GM12878 (cell line): ENCODE data around the gene NPIPA3. TPM values are rescaled to one million over a fixed set of nuclear protein-coding genes. Genes with fewer than 3 reads are reported as not detected.
"Not testable (repeated sequence)": the region's sequence is repeated elsewhere in the genome, so short reads cannot be mapped to it uniquely, and the experiment has no call there.

Experiments
- ATAC-seq: fragments of 200-7000 bp; cut with Tn5 transposase; 3 replicates; pipeline ENCODE4 v1.9.1; 2020; ENCODE audit warnings: mild to moderate bottlenecking, moderate library complexity
- BruUV-seq: library from RNA; stranded (reverse); fragments of 400-500 nt; replicated peaks from 2 replicates; lab custom pipeline; 2021; lab: Mats Ljungman, UMichigan
- CTCF ChIA-PET: fragments of 300-600 bp; sonication (Branson Sonifier 250); formaldehyde crosslinking; extraction: SDS; loops from one replicate; lab custom pipeline; 2021; ENCODE audit warnings: inconsistent platforms; lab: Yijun Ruan, JAX
- POLR2A ChIA-PET: fragments of 350-600 bp; formaldehyde crosslinking; extraction: SDS; loops from one replicate; lab custom pipeline; 2021; ENCODE audit warnings: inconsistent platforms; lab: Charles Lee
- RAD21 ChIA-PET: fragments of 300-600 bp; sonication (Branson Sonifier 250); formaldehyde crosslinking; loops from one replicate; lab custom pipeline; 2023; ENCODE audit warnings: antibody characterized with exemption; ENCODE audit not compliant: unreplicated experiment; lab: Charles Lee
- SMC1A ChIA-PET: fragments of 300-600 bp; sonication (Branson Sonifier 250); formaldehyde crosslinking; loops from one replicate; lab custom pipeline; 2023; ENCODE audit not compliant: unreplicated experiment, uncharacterized antibody; lab: Charles Lee
- DNase-seq: peaks from one replicate; pipeline ENCODE4 v3.0.0-alpha.2; 2011; ENCODE audit warnings: low read depth, low spot score
- FAIRE-seq: peaks from 3 replicates; lab custom pipeline; 2011; peaks lifted over from hg19 to GRCh38; lab: Jason Lieb, UNC
- H2AFZ ChIP-seq: 2 replicates; pipeline ENCODE4 v1.6.0; 2011; ENCODE audit warnings: low read depth, low read length, control low read depth; ENCODE audit not compliant: control insufficient read depth
- H3K27ac ChIP-seq: 2 replicates; pipeline ENCODE4 v1.5.1; 2011; ENCODE audit warnings: control low read depth; ENCODE audit not compliant: control insufficient read depth, insufficient read depth
- H3K27me3 ChIP-seq, 2 experiments: replicated peaks in 1 of 2; 2 replicates each; pipeline versions ENCODE4 v1.6.0 to v1.6.1; 2011; ENCODE audit warnings: low read length in 1 of 2; ENCODE audit not compliant: control insufficient read depth in 2 of 2, insufficient read depth in 2 of 2
- H3K36me3 ChIP-seq, 2 experiments: 2 replicates each; pipeline ENCODE4 v1.5.1; 2011; ENCODE audit warnings: low read length in 1 of 2; ENCODE audit not compliant: control insufficient read depth in 2 of 2, insufficient read depth in 2 of 2
- H3K4me1 ChIP-seq: 2 replicates; pipeline ENCODE4 v1.6.1; 2011; ENCODE audit warnings: mild to moderate bottlenecking, low read length, moderate library complexity, mixed read lengths; ENCODE audit not compliant: control insufficient read depth, insufficient read depth
- H3K4me2 ChIP-seq: 2 replicates; pipeline ENCODE4 v1.6.0; 2011; ENCODE audit warnings: control low read depth; ENCODE audit not compliant: control insufficient read depth, insufficient read depth
- H3K4me3 ChIP-seq: fragments of 200-600 bp; sonication (generic); 2 replicates; pipeline ENCODE4 v1.5.1; 2016
- H3K79me2 ChIP-seq: 2 replicates; pipeline ENCODE4 v1.6.0; 2011; ENCODE audit warnings: low read length; ENCODE audit not compliant: control insufficient read depth, insufficient read depth
- H3K9ac ChIP-seq: 2 replicates; pipeline ENCODE4 v1.8.0; 2011; ENCODE audit warnings: low read length, control low read depth, mixed read lengths; ENCODE audit not compliant: control insufficient read depth, insufficient read depth
- H3K9me3 ChIP-seq: replicated peaks from 3 replicates; pipeline ENCODE4 v1.5.1; 2011; ENCODE audit warnings: mild to moderate bottlenecking, low read length; ENCODE audit not compliant: control insufficient read depth, insufficient read depth
- H4K20me1 ChIP-seq: 2 replicates; pipeline ENCODE4 v1.6.0; 2011; ENCODE audit not compliant: control insufficient read depth, insufficient read depth
- ATF3 ChIP-seq: IDR thresholded peaks from 2 replicates; pipeline ENCODE4 v1.6.1; 2011; ENCODE audit warnings: low read depth, mild to moderate bottlenecking, low read length, moderate library complexity, borderline replicate concordance; ENCODE audit errors: extremely low read depth
- EZH2 ChIP-seq: IDR thresholded peaks from 2 replicates; pipeline ENCODE4 v1.6.1; 2012; ENCODE audit warnings: low read depth, mild to moderate bottlenecking, control low read depth, inconsistent platforms, low read length, borderline replicate concordance; ENCODE audit not compliant: control insufficient read depth
- PAX5 ChIP-seq: IDR thresholded peaks from 2 replicates; pipeline ENCODE4 v1.6.1; 2011; ENCODE audit warnings: low read depth, low read length, borderline replicate concordance
- PML ChIP-seq: IDR thresholded peaks from 2 replicates; pipeline ENCODE4 v1.6.1; 2012; ENCODE audit warnings: low read length, inconsistent platforms
- RAD21 ChIP-seq: IDR thresholded peaks from 2 replicates; pipeline ENCODE4 v1.6.1; 2011; ENCODE audit warnings: mild to moderate bottlenecking, low read depth, low read length, moderate library complexity; ENCODE audit not compliant: insufficient read depth
- SIN3A ChIP-seq: IDR thresholded peaks from 2 replicates; pipeline ENCODE4 v1.6.1; 2012; ENCODE audit warnings: low read depth, low read length, improper control_type of control experiment
- SIX5 ChIP-seq: IDR thresholded peaks from 2 replicates; pipeline ENCODE4 v1.6.1; 2011; ENCODE audit warnings: mild to moderate bottlenecking, low read depth, low read length, moderate library complexity; ENCODE audit not compliant: severe bottlenecking
- TBL1XR1 ChIP-seq: IDR thresholded peaks from 2 replicates; pipeline ENCODE4 v1.6.1; 2012; ENCODE audit warnings: low read depth, low read length, improper control_type of control experiment
- TCF7 ChIP-seq: IDR thresholded peaks from 2 replicates; pipeline ENCODE4 v1.6.1; 2014; ENCODE audit warnings: antibody characterized with exemption, borderline replicate concordance
- USF2 ChIP-seq: IDR thresholded peaks from 2 replicates; pipeline ENCODE4 v1.6.1; 2011; ENCODE audit warnings: low read depth, low read length, improper control_type of control experiment, borderline replicate concordance
- YBX1 ChIP-seq: fragments of 450-650 bp; IDR thresholded peaks from 2 replicates; pipeline ENCODE4 v1.6.1; 2016; ENCODE audit warnings: antibody characterized with exemption
- ZNF384 ChIP-seq: IDR thresholded peaks from 2 replicates; pipeline ENCODE4 v1.6.1; 2012; ENCODE audit warnings: low read depth, mild to moderate bottlenecking, low read length, improper control_type of control experiment, borderline replicate concordance
- WGBS: methylation state at CpG from one replicate; pipeline ENCODE4 v1.1.6; 2016; ENCODE audit warnings: low lambda C conversion rate; ENCODE audit not compliant: insufficient replicate concordance, insufficient coverage; ENCODE audit errors: missing lambda C conversion rate; 5-methylcytosine and 5-hydroxymethylcytosine counted together
- in situ Hi-C: fragments of 300-500 bp; cut with MboI; formaldehyde crosslinking; loops from 9 replicates; pipeline ENCODE4 v1.14.3; 2018; ENCODE audit warnings: mixed read lengths
- intact Hi-C: fragments of 100-400 bp; cut with micrococcal nuclease; formaldehyde crosslinking; loops from one replicate; pipeline ENCODE4 v1.14.2; 2022; ENCODE audit not compliant: unreplicated experiment
- polyA plus RNA-seq, 11 experiments: library from polyadenylated mRNA; depleted of rRNA in 4 of 11; unstranded in 6 of 11; stranded (reverse) in 5 of 11; fragments of >200 nt; fragmentation: Nextera tagmentation in 4 of 11; fragmentation: Illumina TruSeq in 1 of 11; extraction: Ambion mirVana in 4 of 11; extraction: Trizol in 1 of 11; gene quantifications; 1 replicate in 1 of 11; 2 replicates in 10 of 11; pipeline versions ENCODE4 v1.2.1 to v1.2.3, GENCODE V29; 2011 to 2016; ENCODE audit warnings: inconsistent platforms in 2 of 11, missing spikeins in 2 of 11, low read depth in 1 of 11
- total RNA-seq, 4 experiments: library from RNA; depleted of rRNA in 3 of 4; stranded (reverse); fragments of >200 nt in 3 of 4; fragmentation: Illumina TruSeq in 1 of 4; extraction: Trizol in 1 of 4; gene quantifications; 2 replicates each; pipeline versions ENCODE4 v1.2.1 to v1.2.3, GENCODE V29; 2013 to 2021

NPIPA3 gene
- total and polyA plus RNA-seq, 10 of the 15 experiments (the other 5 are each of a cell fraction or from before 2014, with no cell fraction given), result 0.37 to 1.4 (median 0.85) TPM; not detected in 1

DNA sequence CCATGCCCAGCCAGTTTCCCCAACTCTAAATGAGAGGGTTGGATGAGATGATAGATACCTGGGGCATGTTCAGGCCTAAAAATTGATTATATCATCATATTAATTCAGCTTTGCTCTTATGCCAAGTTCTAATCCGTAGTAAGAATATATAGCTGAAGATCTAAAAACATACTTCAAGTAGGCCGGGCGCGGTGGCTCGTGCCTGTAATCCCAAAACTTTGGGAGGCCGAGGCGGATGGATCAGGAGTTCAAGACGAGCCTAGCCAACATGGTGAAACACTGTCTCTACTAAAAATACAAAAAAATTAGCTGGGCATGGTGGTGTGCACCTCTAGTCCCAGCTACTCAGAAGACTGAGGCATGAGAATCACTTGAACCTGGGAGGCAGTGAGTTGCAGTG lies 21.1 kb upstream of the NPIPA3 start (continued):
- no peak for TF ChIP-seq TBL1XR1
- no peak for TF ChIP-seq EZH2
- no peak for TF ChIP-seq USF2
- TF ChIP-seq PML, result no peak
- no peak for TF ChIP-seq TCF7
- no peak for TF ChIP-seq SIX5
- no peak for TF ChIP-seq SIN3A
- no peak for TF ChIP-seq YBX1
- no peak for TF ChIP-seq PAX5
- TF ChIP-seq ATF3, result no peak
- no peak for TF ChIP-seq ZNF384
- no peak for TF ChIP-seq RAD21

DNA sequence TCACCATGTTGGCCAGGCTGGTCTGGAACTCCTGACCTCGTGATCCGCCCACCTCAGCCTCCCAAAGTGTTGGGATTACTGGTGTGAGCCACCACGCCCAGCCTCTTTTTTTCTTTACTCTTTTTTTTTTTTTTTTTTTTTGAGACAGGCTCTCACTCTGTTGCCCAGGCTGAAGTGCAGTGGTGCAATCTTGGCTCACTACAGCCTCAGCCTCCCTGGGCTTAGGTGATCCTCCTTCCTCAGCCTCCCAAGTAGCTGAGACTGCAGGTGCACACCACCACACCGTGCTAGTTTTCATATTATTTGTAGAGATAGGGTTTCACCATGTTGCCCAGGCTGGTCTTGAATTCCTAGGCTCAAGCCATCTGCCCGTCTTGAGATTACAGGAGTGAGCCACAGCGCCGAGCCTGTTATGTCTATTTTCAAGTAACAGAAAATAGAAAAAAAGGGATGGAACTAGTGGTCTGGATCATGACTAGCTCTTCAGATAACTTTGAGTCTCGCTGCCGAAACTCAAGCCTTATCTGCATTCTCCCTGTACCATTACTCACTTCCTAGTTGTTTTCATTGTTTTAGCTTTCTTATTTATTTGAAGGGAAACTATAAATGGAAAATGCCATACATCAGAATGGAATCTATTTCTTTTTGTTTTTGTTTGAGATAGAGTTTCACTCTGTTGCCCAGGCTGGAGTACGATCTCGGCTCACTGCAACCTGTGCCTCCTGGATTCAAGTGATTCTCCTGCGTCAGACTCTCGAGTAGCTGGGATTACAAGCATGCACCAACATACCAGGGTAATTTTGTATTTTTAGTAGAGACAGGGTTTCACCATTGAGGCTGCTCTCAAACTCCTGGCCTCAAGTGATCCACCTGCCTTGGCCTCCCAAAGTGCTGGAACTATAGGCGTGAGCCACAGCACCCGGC lies 17.1 kb upstream of the NPIPA3 start:
- H4K20me1 ChIP-seq, intact Hi-C loops, SMC1A ChIA-PET, H3K9me3 ChIP-seq, H3K4me1 ChIP-seq, H3K79me2 ChIP-seq, H3K4me2 ChIP-seq, H3K9ac ChIP-seq, BruUV-seq, H3K4me3 ChIP-seq, DNase-seq, H2AFZ ChIP-seq, H3K27ac ChIP-seq, ATAC-seq, FAIRE-seq, H3K36me3 ChIP-seq, in situ Hi-C loops, H3K27me3 ChIP-seq: not testable (repeated sequence)
- CTCF ChIA-PET, result interaction anchor here (0.8 to 1.2 kb wide), 2 partner anchors 9 to 13 kb away, joined by 3 to 4 read pairs; no protein-coding TSS in a partner anchor
- RAD21 ChIA-PET, result interaction anchor here (0.6 kb wide), 1 partner anchor 13 kb away, joined by 5 read pairs; no protein-coding TSS in a partner anchor
- WGBS, result 54% methylated on average over 15 of the region's 15 CpGs
- POLR2A ChIA-PET, result interaction anchor here (0.6 kb wide), 1 partner anchor 11 kb away, joined by 5 read pairs; no protein-coding TSS in a partner anchor

DNA sequence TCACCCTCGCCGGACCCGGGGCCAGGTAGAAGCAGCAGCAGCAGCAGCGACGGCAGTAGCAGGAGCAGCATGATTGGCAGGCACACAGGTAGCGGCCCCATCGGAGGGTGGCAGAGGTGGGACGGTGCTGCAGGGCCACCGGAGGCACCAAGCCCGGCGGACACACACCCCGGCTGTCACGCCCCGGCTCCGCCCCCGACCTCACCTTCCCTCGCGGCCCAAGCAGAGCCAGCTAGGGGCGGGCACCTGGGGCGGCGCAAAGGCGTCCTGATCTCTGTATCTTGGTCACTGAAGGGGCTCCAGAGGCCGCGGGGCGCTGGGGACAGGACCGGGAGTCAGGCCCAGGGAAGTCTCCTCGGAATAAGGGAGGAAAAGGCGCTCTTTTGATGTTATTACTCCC lies 9.1 kb upstream of the NPIPA3 start, which contains the start of gene PLA2G10:
Gene PLA2G10, minus strand, starts transcription at position 180 of the 400 bp plus-strand sequence. Its CDS starts 79 bp downstream, at position 101.
- CTCF ChIA-PET, H3K4me3 ChIP-seq, RAD21 ChIA-PET, H3K79me2 ChIP-seq, ATAC-seq, H3K4me2 ChIP-seq, BruUV-seq, in situ Hi-C loops, H3K9ac ChIP-seq, FAIRE-seq, intact Hi-C loops, H3K27ac ChIP-seq, H2AFZ ChIP-seq, H3K9me3 ChIP-seq, H3K36me3 ChIP-seq, SMC1A ChIA-PET, H3K4me1 ChIP-seq, H4K20me1 ChIP-seq, DNase-seq, H3K27me3 ChIP-seq, POLR2A ChIA-PET: not testable (repeated sequence)
- WGBS, result no CpG with 5 or more reads among the region's 28 CpGs
